GM12865 (cell line): Measurements from ENCODE around the gene ATXN7L1.

ENCODE experiments used
- DNase-seq: peaks from one replicate; pipeline ENCODE4 v3.0.0; 2010; ENCODE audit warnings: low read depth
- H3K4me3 ChIP-seq: 2 replicates; pipeline ENCODE4 v1.5.1; 2011; ENCODE audit warnings: mild to moderate bottlenecking, low read depth, low read length, control low read depth
- CTCF ChIP-seq: IDR thresholded peaks from 2 replicates; pipeline ENCODE4 v1.5.1; 2011; ENCODE audit warnings: low read length, control low read depth, low read depth, inconsistent platforms; ENCODE audit not compliant: insufficient read depth; ENCODE audit errors: missing control alignments

Gene ATXN7L1

GRCh38 chr7:105881439-105881838 is 5.0 kb upstream of the ATXN7L1 start:
- no peak for DNase-seq
- H3K4me3 ChIP-seq = no peak overlapping the region
- no peak for TF ChIP-seq CTCF

- no peak for DNase-seq
- no peak overlapping the region for H3K4me3 ChIP-seq
- no peak for TF ChIP-seq CTCF
Observed at GRCh38 chr7:105880571-105881330, 4.4 kb upstream of the ATXN7L1 start.

GRCh38 chr7:105879782-105880181 is 3.4 kb upstream of the ATXN7L1 start:
- TF ChIP-seq CTCF = no peak
- no peak for DNase-seq
- H3K4me3 ChIP-seq = no peak overlapping the region

GRCh38 chr7:105878746-105879605 is 2.6 kb upstream of the ATXN7L1 start:
- no peak overlapping the region for H3K4me3 ChIP-seq
- no peak for DNase-seq
- no peak for TF ChIP-seq CTCF

GRCh38 chr7:105877736-105878135 is 1.3 kb upstream of the ATXN7L1 start:
- no peak for DNase-seq
- TF ChIP-seq CTCF = no peak

GRCh38 chr7:105876964-105877601 is 684 bp upstream of the ATXN7L1 start:
- H3K4me3 ChIP-seq = no peak overlapping the region; the same call in 1 of the 2 replicates
- DNase-seq = no peak
- no peak for TF ChIP-seq CTCF

More at GRCh38 chr7:105877736-105878135, 1.3 kb upstream of the ATXN7L1 start:
- no peak overlapping the region for H3K4me3 ChIP-seq
